Ovary (tissue), 9 donors: ENCODE results near the gene PCDHGC3. TPM values are rescaled to one million over a fixed set of nuclear protein-coding genes. Genes with fewer than 3 reads are reported as not detected.
A peak's percentile ranks its signal among the peaks of the same experiment; 100 is the strongest.

ENCODE experiments used
- DNase-seq, 5 donors: peaks; one replicate each; pipeline ENCODE4 v3.0.0-alpha.2; 2019 to 2020
- H3K27ac ChIP-seq, 2 donors: fragments of 200-600 bp; one replicate each; pipeline versions ENCODE4 v1.5.1 to v1.8.0; 2019 to 2022
- H3K27me3 ChIP-seq: fragments of 200-600 bp; one replicate; pipeline ENCODE4 v1.8.0; 2022
- H3K36me3 ChIP-seq: fragments of 200-600 bp; sonication (generic); one replicate; pipeline ENCODE4 v1.5.1; 2019
- H3K4me1 ChIP-seq: one replicate; pipeline ENCODE4 v1.8.1; 2013; ENCODE audit warnings: mild to moderate bottlenecking, moderate library complexity; ENCODE audit not compliant: insufficient read depth
- H3K4me3 ChIP-seq: fragments of 200-600 bp; sonication (generic); one replicate; pipeline ENCODE4 v1.5.1; 2017
- H3K9me3 ChIP-seq, 2 donors: fragments of 200-600 bp in 1 of 2; sonication (generic) in 1 of 2; one replicate each; pipeline versions ENCODE4 v1.5.1 to v1.8.1; 2013 to 2019; ENCODE audit warnings: mild to moderate bottlenecking in 1 of 2, moderate library complexity in 1 of 2
- CTCF ChIP-seq, 3 donors: fragments of 450-650 bp in 2 of 3; fragments of 200-600 bp in 1 of 3; IDR thresholded peaks; one replicate each; pipeline versions ENCODE4 v1.5.1 to v1.8.0; 2016 to 2022; ENCODE audit warnings: antibody characterized with exemption in 3 of 3, mild to moderate bottlenecking in 1 of 3
- EP300 ChIP-seq: sonication (generic); formaldehyde crosslinking; IDR thresholded peaks from one replicate; pipeline ENCODE4 v1.6.1; 2017; ENCODE audit warnings: antibody characterized with exemption
- POLR2A ChIP-seq: fragments of 450-650 bp; IDR thresholded peaks from one replicate; pipeline ENCODE4 v1.6.1; 2017; ENCODE audit warnings: antibody characterized with exemption, mild to moderate bottlenecking, moderate library complexity
- WGBS, 3 donors: extraction: QIAGEN DNeasy Blood & Tissue Kit in 1 of 3; methylation state at CpG; one replicate each; pipeline versions ENCODE4 v1.1.5 to v1.1.7; 2013 to 2017; 5-methylcytosine and 5-hydroxymethylcytosine counted together
- intact Hi-C, 4 donors: fragments of 100-400 bp; cut with DNase I; formaldehyde crosslinking; loops; one replicate each; pipeline versions ENCODE4 v1.11.0 to v1.15.1; 2022 to 2023
- polyA plus RNA-seq, 2 donors: library from polyadenylated mRNA; stranded (reverse); fragments of 200-250 nt in 1 of 2; fragments of 350-450 nt in 1 of 2; fragmentation: Illumina TruSeq in 1 of 2; extraction: RNeasy Lipid Tissue Mini Kit (QIAGEN cat#74804) in 1 of 2; gene quantifications; one replicate each; pipeline ENCODE4 v1.2.3, GENCODE V29; 2013 to 2014
- total RNA-seq, 7 donors: library from RNA; depleted of rRNA in 2 of 7; stranded (reverse); fragments of >200 nt in 2 of 7; fragmentation: NEBNext Ultra II Directional in 3 of 7; extraction: Animal tissue kit (Norgen Biotek cat#: 25700) in 3 of 7; gene quantifications; one replicate each; pipeline versions ENCODE4 v1.1.0 to v1.2.4, GENCODE V29; 2016 to 2023
- donor health status: DM: no; HTN: no; CAD: no; lungs with moderate emphysema.
- donor health status: DM: no; HTN: no; CAD: no.
- donor health status: Bipolar disorder and iron deficiency.
- donor health status: DM: yes; HTN: yes; CAD: no.
- donor health status: DM: no; HTN: no; CAD: no.
- donor health status: DM: yes; HTN: yes; CAD: no.

Gene PCDHGC3
- total and polyA plus RNA-seq, 9 donors: 19.6 to 92.9 (median 67.7) TPM

- intact Hi-C loops: loop anchor here in 3 of 4 donors (2.0 to 5.0 kb wide), 3 partner anchors 35 to 50 kb away; partner anchors contain the start of gene PCDHGC3 (in 3 of the 3)
- H3K4me1 ChIP-seq: peaks cover 19% of the 10 kb centered on the region
- H3K4me3 ChIP-seq: peak overlapping the region; percentile 64
- DNase-seq: no peak
- H3K27ac ChIP-seq: peak overlapping the region; percentile 74 to 82
- no peaks in the 10 kb centered on the region for H3K27me3 ChIP-seq
- no peaks in the 10 kb centered on the region for H3K9me3 ChIP-seq
- 54 to 63% (median 60%) methylated on average over 4 of the region's 4 CpGs for WGBS, 3 donors
- TF ChIP-seq CTCF (IDR thresholded peaks at IDR 0.05) (no peak), EP300 (no peak), POLR2A (no peak)
- H3K36me3 ChIP-seq: no peaks in the 10 kb centered on the region
Observed at GRCh38 chr5:141511771-141512325, 36.1 kb downstream of the PCDHGC3 start.

- intact Hi-C loops: loop anchor here in 3 of 4 donors (2.0 to 5.0 kb wide), 3 partner anchors 35 to 50 kb away; partner anchors contain the start of gene PCDHGC3 (in 3 of the 3)
- H3K9me3 ChIP-seq: no peaks in the 10 kb centered on the region
- no peaks in the 10 kb centered on the region for H3K36me3 ChIP-seq
- peaks cover 17% of the 10 kb centered on the region for H3K4me1 ChIP-seq
- DNase-seq: peak; percentile 82 to 91 (median 89)
- H3K27me3 ChIP-seq: no peaks in the 10 kb centered on the region
- 1 to 10% (median 2%) methylated on average over 28 of the region's 28 CpGs for WGBS, 3 donors
- peak overlapping the region; percentile 64 for H3K4me3 ChIP-seq
- H3K27ac ChIP-seq: peak overlapping the region; percentile 74 to 82
- TF ChIP-seq CTCF (IDR thresholded peaks at IDR 0.05): peak; percentile 76 to 82 (median 80)
- TF ChIP-seq POLR2A: no peak
Observed at GRCh38 chr5:141512390-141512910, 36.7 kb downstream of the PCDHGC3 start.

GRCh38 chr5:141512911-141513626 is 37.3 kb downstream of the PCDHGC3 start:
- intact Hi-C loops: loop anchor here in 3 of 4 donors (2.0 to 5.0 kb wide), 3 partner anchors 36 to 49 kb away; partner anchors contain the start of gene PCDHGC3 (in 3 of the 3)
- peaks cover 14% of the 10 kb centered on the region for H3K4me1 ChIP-seq
- TF ChIP-seq POLR2A (no peak), CTCF (IDR thresholded peaks at IDR 0.05) (no peak), EP300 (no peak)
- H3K27me3 ChIP-seq: no peaks in the 10 kb centered on the region
- WGBS, 3 donors: 0 to 4% (median 1%) methylated on average over 43 of the region's 43 CpGs
- no peaks in the 10 kb centered on the region for H3K36me3 ChIP-seq
- H3K4me3 ChIP-seq: peak overlapping the region; percentile 64
- H3K27ac ChIP-seq: peak overlapping the region; percentile 74 to 82
- DNase-seq: peak; percentile 39 to 70 (median 62)
- no peaks in the 10 kb centered on the region for H3K9me3 ChIP-seq

- DNase-seq: peak; percentile 83 to 85 (median 84)
- peak overlapping the region; percentile 74 to 82 for H3K27ac ChIP-seq
- TF ChIP-seq POLR2A (peak; percentile 45), EP300 (no peak)
- intact Hi-C loops: loop anchor here in 3 of 4 donors (2.0 to 5.0 kb wide), 3 partner anchors 36 to 49 kb away; partner anchors contain the start of gene PCDHGC3 (in 3 of the 3)
- H3K4me3 ChIP-seq: peak overlapping the region; percentile 64
- H3K9me3 ChIP-seq: no peaks in the 10 kb centered on the region
- H3K4me1 ChIP-seq: peaks cover 11% of the 10 kb centered on the region
- no peaks in the 10 kb centered on the region for H3K36me3 ChIP-seq
- 1 to 3% (median 2%) methylated on average over 28 to 29 of the region's 29 CpGs for WGBS, 3 donors
- H3K27me3 ChIP-seq: no peaks in the 10 kb centered on the region
Observed at GRCh38 chr5:141513627-141514329, 38.0 kb downstream of the PCDHGC3 start.
